Activated gamma-delta T cell treated with Interleukin-2 at 50 U/mL for 16 hours (primary cell): ENCODE measurements around the gene SPRYD7.
"Not testable (repeated sequence)": the region's sequence is repeated elsewhere in the genome, so short reads cannot be mapped to it uniquely, and the experiment has no call there.

Experiments
- DNase-seq: peaks from one replicate; pipeline ENCODE4 v3.0.0-alpha.2; 2020

SPRYD7 gene

GRCh38 chr13:49932066-49932465 is 4.1 kb downstream of the SPRYD7 start:
- DNase-seq: no peak

DNA sequence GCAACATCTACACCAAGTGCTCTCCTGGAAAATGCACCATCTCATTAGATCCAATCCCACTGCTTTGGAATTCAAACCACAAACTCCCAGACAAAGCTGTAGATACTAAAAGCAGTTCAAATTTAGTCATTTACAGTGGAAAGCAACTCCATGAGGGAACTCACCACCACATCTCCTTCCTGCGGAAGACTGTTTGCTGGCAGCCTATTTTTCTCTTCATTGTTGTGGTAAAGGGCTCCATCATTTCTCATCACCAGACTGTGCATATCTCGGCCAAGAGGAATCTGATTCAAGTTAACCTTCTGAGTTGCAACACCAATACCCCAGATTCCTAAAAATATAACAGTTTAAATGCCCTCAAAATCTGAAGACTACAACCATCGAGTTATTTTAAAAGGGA is 8.4 kb downstream of the SPRYD7 start:
- no peak for DNase-seq

- no peak for DNase-seq
Observed at GRCh38 chr13:49925881-49926418, 10.2 kb downstream of the SPRYD7 start.

GRCh38 chr13:49922301-49922700 is 13.8 kb downstream of the SPRYD7 start:
- DNase-seq: no peak

GRCh38 chr13:49920969-49921368 is 15.2 kb downstream of the SPRYD7 start:
- not testable (repeated sequence) for DNase-seq

- DNase-seq: not testable (repeated sequence)
Observed at GRCh38 chr13:49918106-49918505, 18.0 kb downstream of the SPRYD7 start.

DNA sequence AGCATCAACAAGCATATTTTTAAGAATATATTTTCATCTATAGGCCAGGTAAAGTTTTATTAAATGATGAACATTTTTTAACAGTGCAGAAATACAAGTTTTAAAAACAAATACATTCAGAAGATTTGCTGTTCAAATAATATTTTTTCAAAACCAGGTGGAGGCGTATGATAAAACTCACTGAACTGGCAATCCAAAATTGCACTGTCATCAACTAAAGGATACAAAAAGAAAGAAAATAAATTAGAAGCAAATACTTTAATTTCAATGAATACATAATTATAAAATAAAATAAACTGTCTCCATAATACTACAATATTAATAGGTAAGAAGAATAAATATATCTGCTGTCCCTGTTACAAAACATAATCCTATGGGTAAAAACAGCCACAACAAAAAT is 21.2 kb downstream of the SPRYD7 start:
- DNase-seq: no peak

DNA sequence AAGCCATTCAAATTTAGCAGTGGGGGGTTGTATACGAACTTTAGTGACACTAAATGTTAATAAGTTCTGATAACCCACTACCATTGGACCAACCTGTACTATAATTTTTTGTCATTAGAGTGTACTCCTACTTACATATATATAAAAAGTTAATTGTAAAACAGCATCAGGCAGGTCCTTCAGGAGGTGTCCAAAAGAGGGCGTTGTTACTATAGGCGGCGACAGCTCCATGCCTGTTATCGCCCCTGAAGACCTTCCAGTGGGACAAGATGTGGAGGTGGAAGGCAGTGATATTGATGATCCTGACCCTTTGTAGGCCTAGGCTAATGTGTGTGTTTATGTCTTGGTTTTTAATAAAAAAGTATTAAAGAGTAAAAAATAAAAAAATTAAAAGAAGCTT is 27.5 kb downstream of the SPRYD7 start:
- no peak for DNase-seq

GRCh38 chr13:49904729-49905456 is 31.2 kb downstream of the SPRYD7 start:
- no peak for DNase-seq

DNA sequence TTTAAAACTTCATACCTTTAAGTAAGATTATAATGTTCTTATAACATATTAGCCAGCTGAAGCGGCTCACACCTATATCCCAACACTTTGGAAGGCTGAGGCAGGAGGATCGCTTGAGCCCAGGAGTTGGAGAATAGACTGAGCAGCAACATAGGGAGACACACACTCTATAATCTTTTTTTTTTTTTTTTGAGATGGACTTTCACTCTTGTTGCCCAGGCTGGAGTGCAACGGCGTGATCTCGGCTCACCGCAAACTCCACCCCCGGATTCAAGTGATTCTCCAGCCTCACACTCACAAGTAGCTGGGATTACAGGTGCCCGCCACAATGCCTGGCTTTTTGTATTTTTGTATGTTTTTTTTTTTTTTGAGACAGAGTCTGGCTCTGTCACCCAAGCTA is 37.3 kb downstream of the SPRYD7 start:
- DNase-seq: no peak

DNA sequence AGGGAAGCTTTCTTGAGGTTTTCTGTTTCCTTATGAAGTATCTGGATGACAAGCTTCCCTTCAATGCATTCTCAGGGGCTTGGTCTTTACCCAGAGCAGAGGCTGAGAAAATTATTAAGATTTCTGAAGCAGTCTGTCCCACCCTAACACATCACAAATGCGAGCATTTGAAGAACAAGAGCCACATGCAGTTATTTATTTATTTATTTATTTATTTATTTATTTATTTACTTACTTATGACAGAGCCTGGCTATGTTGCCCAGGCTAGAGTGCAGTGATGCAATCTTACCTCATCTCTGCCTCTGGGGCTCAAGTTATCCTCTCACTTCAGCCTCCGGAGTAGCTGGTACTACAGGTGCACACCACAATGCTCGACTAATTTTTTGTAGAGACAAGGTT is 38.4 kb downstream of the SPRYD7 start:
- DNase-seq: no peak

- no peak for DNase-seq
Observed at GRCh38 chr13:49895826-49896225, 40.3 kb downstream of the SPRYD7 start.

DNA sequence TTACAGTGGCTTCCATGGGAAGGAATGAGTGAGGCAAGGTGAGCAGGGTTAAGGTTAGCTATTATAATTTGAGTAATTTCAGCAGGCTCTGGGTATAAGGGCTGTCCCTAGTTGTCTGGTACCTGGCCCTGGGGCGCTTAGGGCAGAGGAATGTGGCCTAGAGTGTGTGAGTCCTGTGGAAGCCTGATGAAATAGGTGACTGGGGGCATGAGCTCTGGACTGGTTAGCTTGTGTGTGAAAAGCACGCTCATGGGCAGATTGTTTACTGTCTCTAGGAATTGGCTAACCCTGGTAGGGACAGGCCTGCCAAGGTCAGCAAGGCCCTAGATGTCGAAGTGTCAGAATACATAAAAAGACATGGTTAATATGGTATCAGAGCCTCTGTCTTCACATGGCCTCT is 42.5 kb downstream of the SPRYD7 start:
- DNase-seq: no peak

GRCh38 chr13:49890376-49890775 is 45.8 kb downstream of the SPRYD7 start:
- DNase-seq: no peak

- no peak for DNase-seq
Observed at GRCh38 chr13:49878682-49879081, 57.5 kb downstream of the SPRYD7 start.

GRCh38 chr13:49877629-49878218 is 58.4 kb downstream of the SPRYD7 start:
- no peak for DNase-seq

DNA sequence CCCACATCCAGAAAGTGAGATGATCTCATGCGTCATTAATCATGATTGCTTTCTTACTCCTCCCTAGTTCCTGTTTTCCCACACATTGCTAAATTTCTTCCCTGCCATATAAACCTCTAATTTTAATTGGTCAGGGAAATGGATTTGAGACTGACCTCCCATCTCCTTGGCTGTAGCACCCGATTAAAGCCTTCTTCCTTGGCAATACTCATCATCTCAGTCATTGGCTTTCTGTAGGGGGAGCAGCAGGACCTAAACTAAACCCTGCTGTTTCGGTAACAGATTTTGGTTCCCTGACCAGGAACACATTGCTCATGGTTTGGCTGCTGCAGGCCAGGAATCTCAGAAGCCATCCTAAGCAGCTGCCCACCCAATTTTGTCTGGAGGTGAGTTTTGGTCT is 61.7 kb downstream of the SPRYD7 start:
- no peak for DNase-seq

GRCh38 chr13:49869519-49869918 is 66.6 kb downstream of the SPRYD7 start:
- no peak for DNase-seq

DNA sequence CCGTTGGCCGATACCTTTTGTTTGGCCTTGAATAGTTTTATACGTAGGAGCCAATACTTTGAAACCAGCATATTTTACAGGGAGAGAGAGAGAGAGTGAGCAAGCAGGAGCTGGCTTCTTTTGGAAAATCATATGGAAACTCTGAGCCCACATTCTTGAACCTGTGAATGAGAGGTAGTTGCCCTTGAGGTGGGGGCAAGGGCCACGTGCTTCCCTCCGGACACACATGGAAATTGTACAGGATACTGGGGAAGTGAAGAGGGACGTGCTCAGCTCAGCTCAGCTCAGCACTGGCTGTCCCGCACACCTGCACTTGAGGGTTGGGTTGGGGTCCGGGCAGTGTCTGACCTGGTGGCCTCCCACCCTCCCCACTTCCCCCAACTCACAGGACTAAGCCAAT is 68.3 kb downstream of the SPRYD7 start:
- no peak for DNase-seq

- DNase-seq: no peak
Observed at GRCh38 chr13:49865218-49865617, 70.9 kb downstream of the SPRYD7 start.

DNA sequence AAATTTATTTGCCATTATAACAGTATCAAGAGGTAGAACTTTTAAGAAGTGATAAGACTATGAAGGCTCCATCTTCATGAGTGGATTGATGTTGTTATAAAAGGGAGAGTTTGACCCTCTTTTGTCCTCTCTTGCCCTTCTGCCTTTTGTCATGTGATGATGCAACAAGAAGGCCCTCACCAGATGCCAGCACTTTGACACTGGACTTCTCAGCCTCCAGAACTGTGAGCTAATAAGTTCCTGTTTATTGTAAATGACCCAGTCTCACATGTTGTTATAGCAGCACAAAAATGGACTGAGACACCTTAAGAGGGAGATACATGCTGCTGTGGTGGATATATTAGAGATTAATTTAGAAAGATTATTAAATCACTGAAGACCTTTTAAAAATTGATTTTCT is 71.6 kb downstream of the SPRYD7 start:
- DNase-seq: no peak
